Upper lobe of left lung (tissue), 4 donors: Measurements from ENCODE around the gene ANKRD13B.

Source experiments
- EP300 ChIP-seq, 4 donors: sonication (generic); formaldehyde crosslinking; IDR thresholded peaks; one replicate each; pipeline ENCODE4 v1.5.1; 2017; ENCODE audit warnings: antibody characterized with exemption in 4 of 4, control low read depth in 2 of 4
- POLR2A ChIP-seq, 4 donors: fragments of 450-650 bp; IDR thresholded peaks; one replicate each; pipeline ENCODE4 v1.5.1; 2016 to 2017; ENCODE audit warnings: antibody characterized with exemption in 4 of 4, mild to moderate bottlenecking in 2 of 4
- POLR2AphosphoS5 ChIP-seq, 2 donors: sonication (generic); formaldehyde crosslinking; IDR thresholded peaks; one replicate each; pipeline ENCODE4 v1.5.1; 2017; ENCODE audit warnings: antibody characterized with exemption in 2 of 2
- TF ChIP-seq, protein P1 (sequence below), 6 experiments: fragments of 450-650 bp in 4 of 6; fragments of 200-600 bp in 2 of 6; sonication (generic) in 2 of 6; IDR thresholded peaks; one replicate each; pipeline ENCODE4 v1.5.1; 2016 to 2019; ENCODE audit warnings: antibody characterized with exemption in 6 of 6

- TF ChIP-seq POLR2A (IDR thresholded peaks at IDR 0.05) (no peak), POLR2AphosphoS5 (IDR thresholded peaks at IDR 0.05) (no peak), EP300 (IDR thresholded peaks at IDR 0.05) (no peak)
- TF ChIP-seq, protein P1, sequence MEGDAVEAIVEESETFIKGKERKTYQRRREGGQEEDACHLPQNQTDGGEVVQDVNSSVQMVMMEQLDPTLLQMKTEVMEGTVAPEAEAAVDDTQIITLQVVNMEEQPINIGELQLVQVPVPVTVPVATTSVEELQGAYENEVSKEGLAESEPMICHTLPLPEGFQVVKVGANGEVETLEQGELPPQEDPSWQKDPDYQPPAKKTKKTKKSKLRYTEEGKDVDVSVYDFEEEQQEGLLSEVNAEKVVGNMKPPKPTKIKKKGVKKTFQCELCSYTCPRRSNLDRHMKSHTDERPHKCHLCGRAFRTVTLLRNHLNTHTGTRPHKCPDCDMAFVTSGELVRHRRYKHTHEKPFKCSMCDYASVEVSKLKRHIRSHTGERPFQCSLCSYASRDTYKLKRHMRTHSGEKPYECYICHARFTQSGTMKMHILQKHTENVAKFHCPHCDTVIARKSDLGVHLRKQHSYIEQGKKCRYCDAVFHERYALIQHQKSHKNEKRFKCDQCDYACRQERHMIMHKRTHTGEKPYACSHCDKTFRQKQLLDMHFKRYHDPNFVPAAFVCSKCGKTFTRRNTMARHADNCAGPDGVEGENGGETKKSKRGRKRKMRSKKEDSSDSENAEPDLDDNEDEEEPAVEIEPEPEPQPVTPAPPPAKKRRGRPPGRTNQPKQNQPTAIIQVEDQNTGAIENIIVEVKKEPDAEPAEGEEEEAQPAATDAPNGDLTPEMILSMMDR (IDR thresholded peaks at IDR 0.05), result no peak
Observed at GRCh38 chr17:29649359-29649758, 56.4 kb downstream of the ANKRD13B start.
